Measurements from ENCODE around the gene ARV1.

GRCh38 chr1:230940848-230941247 is 38.0 kb upstream of the ARV1 start:
- TF ChIP-seq POLR2A (IDR thresholded peaks at IDR 0.05) (no peak), CTCF (IDR thresholded peaks at IDR 0.05) (no peak), POLR2AphosphoS5 (IDR thresholded peaks at IDR 0.05) (no peak), EP300 (IDR thresholded peaks at IDR 0.05) (no peak)

Data from suprapubic skin (tissue), 4 donors.